Nephron (organoid): ENCODE results near the gene NFAT5.

Experiments
- H3K27ac Mint-ChIP-seq, 3 experiments: 2 replicates each; pipeline ENCODE4 v1.8.0; 2020; ENCODE audit warnings: mixed read lengths in 3 of 3, mild to moderate bottlenecking in 2 of 3, moderate library complexity in 1 of 3
- H3K27me3 Mint-ChIP-seq: 2 replicates; pipeline ENCODE4 v1.8.0; 2021; ENCODE audit warnings: low read depth, mild to moderate bottlenecking, moderate library complexity, mixed read lengths
- H3K36me3 Mint-ChIP-seq: 2 replicates; pipeline ENCODE4 v1.8.0; 2020; ENCODE audit warnings: low read depth, mixed read lengths
- H3K4me1 Mint-ChIP-seq: 2 replicates; pipeline ENCODE4 v1.8.0; 2020; ENCODE audit warnings: mixed read lengths
- H3K4me3 Mint-ChIP-seq, 3 experiments: 2 replicates each; pipeline ENCODE4 v1.8.0; 2020; ENCODE audit warnings: mild to moderate bottlenecking in 3 of 3, mixed read lengths in 3 of 3, moderate library complexity in 2 of 3
- H3K9me3 Mint-ChIP-seq: 2 replicates; pipeline ENCODE4 v1.8.0; 2020; ENCODE audit warnings: mixed read lengths
- TF ChIP-seq, protein P1 (sequence below), 3 experiments: fragments of 200-600 bp; sonication (generic); IDR thresholded peaks; one replicate each; pipeline ENCODE4 v1.5.0; 2021; ENCODE audit warnings: antibody characterized with exemption in 3 of 3; ENCODE audit not compliant: unreplicated experiment in 3 of 3

NFAT5 gene

DNA sequence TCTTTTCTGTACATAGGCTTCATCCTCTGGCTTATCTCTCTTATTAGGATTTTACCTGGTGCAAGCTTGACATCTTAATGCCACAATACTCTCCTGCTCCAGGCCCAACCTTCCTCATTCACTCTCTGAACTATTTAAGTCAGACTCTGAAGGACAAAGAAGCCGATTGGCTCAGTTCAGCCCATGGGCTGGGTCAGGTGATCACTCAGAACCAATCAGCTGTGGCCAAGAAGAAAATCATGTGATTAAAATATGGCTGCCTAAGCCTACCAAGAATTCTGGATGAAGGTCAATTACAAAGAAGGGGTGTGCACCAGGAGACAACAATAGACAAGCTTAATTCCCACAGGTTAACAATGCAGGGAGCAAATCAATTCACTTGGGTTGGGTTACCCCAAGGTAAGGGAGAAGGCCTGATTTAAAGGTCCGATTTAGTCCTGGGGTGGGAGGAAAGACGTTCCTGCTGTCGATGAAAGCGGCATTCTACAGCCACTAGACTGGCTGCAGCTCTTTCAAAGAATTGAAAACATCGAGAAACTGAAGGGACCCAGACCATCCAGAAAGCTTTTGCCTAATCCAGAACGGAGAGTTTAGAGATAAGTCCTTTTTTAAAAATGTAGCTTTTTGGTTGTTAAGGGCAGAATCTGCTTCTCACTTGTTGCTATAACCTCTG lies 42.9 kb upstream of the NFAT5 start:
- Mint-ChIP-seq H3K4me3 (no peak overlapping the region), H3K27me3 (no peaks in the 10 kb centered on the region), H3K9me3 (peaks cover 4% of the 10 kb centered on the region), H3K27ac (peak overlapping the region in 2 of 3 experiments; percentile 15 to 78), H3K4me1 (peaks cover 11% of the 10 kb centered on the region), H3K36me3 (no peaks in the 10 kb centered on the region)
- TF ChIP-seq, protein P1, sequence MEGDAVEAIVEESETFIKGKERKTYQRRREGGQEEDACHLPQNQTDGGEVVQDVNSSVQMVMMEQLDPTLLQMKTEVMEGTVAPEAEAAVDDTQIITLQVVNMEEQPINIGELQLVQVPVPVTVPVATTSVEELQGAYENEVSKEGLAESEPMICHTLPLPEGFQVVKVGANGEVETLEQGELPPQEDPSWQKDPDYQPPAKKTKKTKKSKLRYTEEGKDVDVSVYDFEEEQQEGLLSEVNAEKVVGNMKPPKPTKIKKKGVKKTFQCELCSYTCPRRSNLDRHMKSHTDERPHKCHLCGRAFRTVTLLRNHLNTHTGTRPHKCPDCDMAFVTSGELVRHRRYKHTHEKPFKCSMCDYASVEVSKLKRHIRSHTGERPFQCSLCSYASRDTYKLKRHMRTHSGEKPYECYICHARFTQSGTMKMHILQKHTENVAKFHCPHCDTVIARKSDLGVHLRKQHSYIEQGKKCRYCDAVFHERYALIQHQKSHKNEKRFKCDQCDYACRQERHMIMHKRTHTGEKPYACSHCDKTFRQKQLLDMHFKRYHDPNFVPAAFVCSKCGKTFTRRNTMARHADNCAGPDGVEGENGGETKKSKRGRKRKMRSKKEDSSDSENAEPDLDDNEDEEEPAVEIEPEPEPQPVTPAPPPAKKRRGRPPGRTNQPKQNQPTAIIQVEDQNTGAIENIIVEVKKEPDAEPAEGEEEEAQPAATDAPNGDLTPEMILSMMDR (IDR thresholded peaks at IDR 0.05; ENCODE audit: unreplicated experiment in 3 of 3): no peak

DNA sequence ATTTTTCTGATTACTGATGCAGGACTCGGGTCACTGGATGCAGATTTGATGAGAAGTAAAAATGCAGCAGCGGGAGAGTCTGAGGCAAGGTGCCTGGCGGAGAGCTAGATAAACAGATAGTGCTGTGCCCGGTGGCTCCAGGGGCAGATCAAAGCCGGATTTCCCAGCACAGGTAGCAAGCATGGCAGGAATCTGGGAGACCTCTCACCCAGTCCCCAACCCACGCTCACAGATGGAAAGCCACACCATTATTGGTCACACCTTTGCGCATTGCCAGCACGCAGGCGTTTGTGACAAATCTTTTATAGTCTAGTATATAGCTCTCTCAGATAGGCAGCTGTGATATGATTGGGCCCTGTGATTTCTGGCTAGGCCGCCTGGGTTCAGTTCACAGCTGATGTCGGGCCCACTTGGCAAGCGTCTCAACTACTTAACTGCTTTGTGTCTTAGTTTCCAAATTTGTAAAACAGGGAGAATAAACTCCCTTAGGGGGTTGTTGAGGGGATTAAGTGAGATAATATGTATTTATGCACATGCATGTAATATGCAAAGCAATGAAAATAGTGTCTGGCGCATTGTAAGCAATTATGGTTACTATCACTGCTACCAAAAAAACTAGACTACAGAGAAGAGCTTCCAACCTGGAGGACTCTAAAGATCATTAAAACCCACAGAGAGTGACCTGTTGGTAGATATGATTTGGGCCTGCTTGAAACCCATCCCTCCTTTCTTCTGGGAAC lies 42.0 kb upstream of the NFAT5 start:
- Mint-ChIP-seq H3K4me1 (peaks cover 11% of the 10 kb centered on the region), H3K27me3 (no peaks in the 10 kb centered on the region), H3K27ac (peak overlapping the region; percentile 4 to 78 (median 39)), H3K4me3 (no peak overlapping the region), H3K36me3 (no peaks in the 10 kb centered on the region), H3K9me3 (peaks cover 3% of the 10 kb centered on the region)
- TF ChIP-seq, protein P1 (IDR thresholded peaks at IDR 0.05; ENCODE audit: unreplicated experiment in 3 of 3): no peak

DNA sequence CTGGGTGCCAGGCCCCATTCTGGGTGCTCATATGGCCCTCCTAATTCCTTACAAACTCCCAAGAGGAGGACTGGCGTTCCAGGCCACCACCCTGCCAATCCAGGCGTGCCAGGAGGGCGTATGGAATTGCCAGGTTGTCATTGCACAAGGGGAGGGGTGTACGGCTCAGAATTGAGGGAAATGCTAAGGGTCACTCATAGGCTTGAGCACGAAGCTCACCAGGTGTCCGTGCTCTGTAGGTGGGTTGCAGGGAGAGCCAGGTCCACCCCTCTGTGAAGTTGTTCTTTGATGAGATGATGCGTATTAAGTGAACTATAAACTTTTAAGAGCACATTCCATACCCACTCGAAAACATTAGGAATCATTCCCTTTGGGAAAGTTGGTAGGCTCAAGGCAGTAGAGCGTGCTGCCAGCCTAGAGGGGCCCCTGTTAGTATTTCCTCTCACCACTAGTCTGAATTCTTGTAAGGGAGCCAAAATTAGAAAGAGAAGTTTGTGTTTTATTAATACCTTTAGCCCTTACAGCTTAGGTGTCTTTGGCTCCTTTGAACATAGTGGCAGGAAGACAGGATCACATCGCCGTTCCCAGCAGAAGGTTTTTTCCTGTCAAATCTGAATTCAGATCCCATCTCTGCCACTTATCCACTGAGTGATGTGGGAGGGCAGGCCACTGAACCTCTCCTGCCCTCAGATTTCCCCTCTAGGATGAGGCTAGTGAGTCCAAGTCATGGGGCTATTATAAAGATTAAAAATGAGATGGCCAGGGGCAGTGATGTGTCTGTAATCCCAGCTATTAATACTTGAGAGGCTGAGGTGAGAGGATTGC lies 38.7 kb upstream of the NFAT5 start:
- Mint-ChIP-seq H3K27ac (peak overlapping the region; percentile 56 to 93 (median 83)), H3K36me3 (no peaks in the 10 kb centered on the region), H3K4me1 (peaks cover 30% of the 10 kb centered on the region), H3K27me3 (no peaks in the 10 kb centered on the region), H3K4me3 (no peak overlapping the region), H3K9me3 (no peaks in the 10 kb centered on the region)
- TF ChIP-seq, protein P1 (IDR thresholded peaks at IDR 0.05; ENCODE audit: unreplicated experiment in 3 of 3): peak in 1 of 3 experiments; percentile 29

DNA sequence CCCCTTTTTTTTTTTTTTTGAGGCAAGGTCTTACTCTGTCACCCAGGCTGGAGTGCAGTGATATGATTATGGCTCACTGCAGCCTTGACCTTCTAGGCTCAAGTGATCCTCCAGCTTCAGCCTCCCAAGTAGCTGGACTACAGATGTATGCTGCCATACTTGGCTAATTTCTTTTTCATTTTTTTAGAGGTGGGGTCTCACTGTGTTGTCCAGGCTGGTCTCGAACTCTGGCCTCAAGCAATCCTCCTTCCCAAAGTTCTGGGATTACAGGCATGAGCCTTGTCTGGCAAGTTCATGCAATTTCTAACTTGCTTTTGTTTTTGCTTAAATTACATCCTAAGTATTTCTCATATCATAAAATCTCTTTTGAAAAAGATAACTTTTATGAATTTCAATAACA lies 33.8 kb upstream of the NFAT5 start:
- H3K27me3 Mint-ChIP-seq: peaks cover 8% of the 10 kb centered on the region
- TF ChIP-seq, protein P1 (IDR thresholded peaks at IDR 0.05; ENCODE audit: unreplicated experiment in 3 of 3): no peak
- peaks cover 38% of the 10 kb centered on the region for H3K4me1 Mint-ChIP-seq
- no peak overlapping the region for H3K27ac Mint-ChIP-seq
- no peaks in the 10 kb centered on the region for H3K9me3 Mint-ChIP-seq
- H3K36me3 Mint-ChIP-seq: no peaks in the 10 kb centered on the region
- H3K4me3 Mint-ChIP-seq: no peak overlapping the region

DNA sequence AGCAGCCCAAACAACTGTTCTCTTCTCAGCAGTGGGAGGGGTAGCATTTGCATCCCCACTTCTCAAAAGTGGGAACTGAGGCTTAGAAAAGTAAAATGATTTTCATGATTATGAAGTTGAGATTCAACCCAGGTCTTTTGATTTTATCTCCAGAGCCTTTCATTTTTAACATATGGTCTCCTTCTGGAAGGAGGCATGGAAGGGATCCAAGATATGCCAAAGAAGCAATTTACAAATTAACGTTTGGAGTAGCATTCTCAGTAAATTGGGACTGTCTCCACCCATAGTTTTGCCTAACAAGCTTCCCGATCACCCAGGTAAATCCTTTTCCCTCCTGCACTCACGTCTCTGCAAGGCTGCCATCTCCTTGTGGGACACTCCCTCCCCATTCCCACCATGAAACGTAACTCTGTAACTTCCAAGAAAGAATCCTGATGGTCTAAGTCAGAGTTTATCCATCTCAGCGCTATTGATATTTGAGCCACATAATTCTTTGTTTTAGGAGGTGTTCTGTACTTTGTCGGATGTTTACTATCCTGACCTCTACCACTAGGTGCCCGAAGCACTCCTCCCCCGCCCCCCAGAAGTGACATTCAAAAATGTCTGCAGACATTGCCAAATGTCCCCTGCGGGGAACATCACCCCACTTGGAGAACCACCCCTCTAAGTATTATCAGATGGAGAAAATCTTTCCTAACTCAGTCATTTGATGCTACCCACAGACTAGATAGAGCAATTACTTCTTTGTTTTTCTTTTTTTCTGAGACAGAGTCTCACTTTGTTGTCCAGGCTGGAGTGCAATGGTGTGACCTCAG lies 32.9 kb upstream of the NFAT5 start:
- H3K9me3 Mint-ChIP-seq: no peaks in the 10 kb centered on the region
- H3K27ac Mint-ChIP-seq: peak overlapping the region in 1 of 3 experiments; percentile 0
- H3K4me3 Mint-ChIP-seq: no peak overlapping the region
- H3K27me3 Mint-ChIP-seq: peaks cover 8% of the 10 kb centered on the region
- H3K4me1 Mint-ChIP-seq: peaks cover 46% of the 10 kb centered on the region
- H3K36me3 Mint-ChIP-seq: no peaks in the 10 kb centered on the region
- TF ChIP-seq, protein P1 (IDR thresholded peaks at IDR 0.05; ENCODE audit: unreplicated experiment in 3 of 3): no peak
